Measurements from ENCODE around the gene COL5A1. TPM values are rescaled to one million over a fixed set of nuclear protein-coding genes. Genes with fewer than 3 reads are reported as not detected.

COL5A1 gene
- total RNA-seq, 1 donor from 2014 or later: 19.8 TPM

DNA sequence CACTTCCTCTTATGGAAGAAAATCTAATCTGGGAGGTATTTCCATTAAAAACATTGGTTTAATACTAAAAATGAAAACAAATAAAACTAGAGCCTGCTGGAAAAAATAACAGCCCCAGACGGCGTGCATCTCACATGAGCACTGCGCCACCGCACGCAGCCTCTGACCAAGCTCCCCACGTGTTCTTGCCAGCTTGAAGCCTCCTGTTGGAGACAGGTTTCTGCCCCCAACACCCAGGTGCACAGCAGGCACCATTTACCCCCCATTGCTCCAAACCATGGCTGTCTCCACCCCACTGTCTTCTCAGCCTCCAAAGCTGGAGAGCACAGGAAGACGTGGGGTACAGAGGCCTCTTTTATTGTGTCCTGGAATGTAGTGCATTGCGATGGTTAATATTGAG is 10.7 kb upstream of the COL5A1 start:
- no peak overlapping the region for H3K27ac Mint-ChIP-seq

DNA sequence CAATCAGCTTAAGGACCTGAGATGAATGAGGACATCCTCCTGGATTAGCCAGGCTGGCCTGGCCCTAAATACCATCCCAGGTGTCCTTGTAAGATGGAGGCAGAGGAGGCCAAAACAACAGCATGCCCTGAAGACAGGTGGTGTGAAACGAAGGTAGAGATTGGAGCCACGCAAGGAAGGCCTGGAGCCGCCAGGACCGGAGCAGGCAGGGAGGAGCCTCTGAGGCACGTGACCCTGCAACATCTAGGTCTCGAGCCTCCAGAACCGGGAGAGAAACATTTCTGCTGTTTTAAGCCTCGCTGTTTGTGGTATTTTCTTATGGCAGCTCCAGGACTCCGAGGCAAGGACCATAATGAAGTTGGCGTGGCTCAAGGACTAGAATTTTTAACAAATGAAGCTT is 9.7 kb upstream of the COL5A1 start:
- TF ChIP-seq CTCF (IDR thresholded peaks at IDR 0.05; ENCODE audit: unreplicated experiment): no peak
- no peaks in the 10 kb centered on the region for H3K9me3 Mint-ChIP-seq (ENCODE audit: low read depth)
- no peaks in the 10 kb centered on the region for H3K36me3 Mint-ChIP-seq (ENCODE audit: insufficient read depth)
- no peak overlapping the region for H3K4me3 Mint-ChIP-seq (ENCODE audit: low read depth)
- H3K27ac Mint-ChIP-seq: no peak overlapping the region
- peaks cover 25% of the 10 kb centered on the region for H3K27me3 Mint-ChIP-seq
- no peaks in the 10 kb centered on the region for H3K4me1 Mint-ChIP-seq (ENCODE audit: low read depth)
- no peak for DNase-seq (ENCODE audit: low spot score, unreplicated experiment)

More for the DNA sequence above, 10.7 kb upstream of the COL5A1 start:
- no peaks in the 10 kb centered on the region for H3K36me3 Mint-ChIP-seq (ENCODE audit: insufficient read depth)
- no peak for DNase-seq (ENCODE audit: low spot score, unreplicated experiment)
- peaks cover 26% of the 10 kb centered on the region for H3K27me3 Mint-ChIP-seq
- H3K4me1 Mint-ChIP-seq (ENCODE audit: low read depth): no peaks in the 10 kb centered on the region
- no peak for TF ChIP-seq CTCF (IDR thresholded peaks at IDR 0.05; ENCODE audit: unreplicated experiment)
- H3K9me3 Mint-ChIP-seq (ENCODE audit: low read depth): no peaks in the 10 kb centered on the region
- no peak overlapping the region for H3K4me3 Mint-ChIP-seq (ENCODE audit: low read depth)

- Mint-ChIP-seq H3K9me3 (ENCODE audit: low read depth) (no peaks in the 10 kb centered on the region), H3K27ac (no peak overlapping the region), H3K36me3 (ENCODE audit: insufficient read depth) (no peaks in the 10 kb centered on the region), H3K4me1 (ENCODE audit: low read depth) (no peaks in the 10 kb centered on the region), H3K4me3 (ENCODE audit: low read depth) (no peak overlapping the region), H3K27me3 (peaks cover 24% of the 10 kb centered on the region)
- no peak for DNase-seq (ENCODE audit: low spot score, unreplicated experiment)
- no peak for TF ChIP-seq CTCF (IDR thresholded peaks at IDR 0.05; ENCODE audit: unreplicated experiment)
These were observed 9.3 kb upstream of the COL5A1 start for GRCh38 chr9:134632329-134632728.

- no peak for TF ChIP-seq CTCF (IDR thresholded peaks at IDR 0.05; ENCODE audit: unreplicated experiment)
- Mint-ChIP-seq H3K9me3 (ENCODE audit: low read depth) (no peaks in the 10 kb centered on the region), H3K27me3 (peaks cover 22% of the 10 kb centered on the region), H3K4me3 (ENCODE audit: low read depth) (no peak overlapping the region), H3K4me1 (ENCODE audit: low read depth) (no peaks in the 10 kb centered on the region), H3K36me3 (ENCODE audit: insufficient read depth) (no peaks in the 10 kb centered on the region), H3K27ac (no peak overlapping the region)
- DNase-seq (ENCODE audit: low spot score, unreplicated experiment): no peak
These were observed 8.1 kb upstream of the COL5A1 start for GRCh38 chr9:134633362-134634142.

DNA sequence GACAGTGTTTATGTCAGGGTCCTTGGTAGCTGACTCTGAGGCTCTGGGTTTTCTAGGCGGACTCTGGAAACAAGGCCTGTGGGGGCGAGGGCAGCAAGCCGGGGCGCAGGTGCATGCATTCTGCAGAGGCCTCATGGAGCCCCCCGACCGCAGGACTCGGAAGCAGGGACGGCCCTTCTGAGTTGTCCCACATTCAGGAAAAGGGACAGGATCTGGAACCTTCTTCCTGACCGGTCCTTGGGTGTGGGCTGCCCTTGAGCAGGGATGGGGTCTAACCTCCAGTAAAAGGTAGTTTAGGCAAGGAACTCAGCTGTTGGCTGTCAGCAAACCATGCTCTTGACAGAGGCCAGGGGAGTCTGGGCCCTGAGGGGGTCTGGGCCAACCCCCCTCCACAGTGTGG is 7.4 kb upstream of the COL5A1 start:
- peaks cover 24% of the 10 kb centered on the region for H3K27me3 Mint-ChIP-seq
- no peak for TF ChIP-seq CTCF (IDR thresholded peaks at IDR 0.05; ENCODE audit: unreplicated experiment)
- no peaks in the 10 kb centered on the region for H3K36me3 Mint-ChIP-seq (ENCODE audit: insufficient read depth)
- H3K9me3 Mint-ChIP-seq (ENCODE audit: low read depth): no peaks in the 10 kb centered on the region
- H3K4me1 Mint-ChIP-seq (ENCODE audit: low read depth): no peaks in the 10 kb centered on the region
- no peak for DNase-seq (ENCODE audit: low spot score, unreplicated experiment)
- no peak overlapping the region for H3K4me3 Mint-ChIP-seq (ENCODE audit: low read depth)
- H3K27ac Mint-ChIP-seq: no peak overlapping the region
